Fibroblast of mammary gland (primary cell): ENCODE measurements around the gene VPREB3.

Source experiments
- DNase-seq: peaks from one replicate; pipeline ENCODE4 v3.0.0-alpha.2; 2010; ENCODE audit warnings: low read depth
- H3K4me3 ChIP-seq: 2 replicates; pipeline ENCODE4 v1.5.1; 2011; ENCODE audit warnings: low read depth, mild to moderate bottlenecking, low read length, moderate library complexity; ENCODE audit not compliant: control insufficient read depth
- CTCF ChIP-seq: conservative IDR thresholded peaks from 2 replicates; pipeline ENCODE4 v1.5.1; 2011; ENCODE audit warnings: low read depth, low read length, inconsistent platforms; ENCODE audit not compliant: control insufficient read depth, insufficient read depth

VPREB3 gene

GRCh38 chr22:23763954-23764353, 9.7 kb upstream of the VPREB3 start:
- no peak for TF ChIP-seq CTCF
- DNase-seq, result no peak
- no peak overlapping the region for H3K4me3 ChIP-seq

- no peak overlapping the region for H3K4me3 ChIP-seq
- no peak for TF ChIP-seq CTCF
- no peak for DNase-seq
Measured at GRCh38 chr22:23763579-23763945, 9.3 kb upstream of the VPREB3 start.

- H3K4me3 ChIP-seq, result no peak within 1 kb of the TSS
- no peak for DNase-seq
- TF ChIP-seq CTCF, result no peak
Measured at GRCh38 chr22:23762842-23763578, 8.8 kb upstream of the VPREB3 start, which contains the start of gene C22orf15. Gene C22orf15, plus strand, starts transcription at chr22:23762990. Its CDS starts 317 bp downstream, at chr22:23763307.

GRCh38 chr22:23760056-23760455, 5.8 kb upstream of the VPREB3 start:
- DNase-seq, result no peak
- TF ChIP-seq CTCF, result no peak
- no peak overlapping the region for H3K4me3 ChIP-seq

- DNase-seq, result no peak
- no peak overlapping the region for H3K4me3 ChIP-seq
- no peak for TF ChIP-seq CTCF
Measured at GRCh38 chr22:23759566-23759965, 5.3 kb upstream of the VPREB3 start.

GRCh38 chr22:23756891-23757290, 2.7 kb upstream of the VPREB3 start:
- DNase-seq, result no peak
- TF ChIP-seq CTCF, result no peak
- no peak overlapping the region for H3K4me3 ChIP-seq

- H3K4me3 ChIP-seq, result no peak overlapping the region
- no peak for TF ChIP-seq CTCF
- DNase-seq, result no peak
Measured at GRCh38 chr22:23755711-23756110, 1.5 kb upstream of the VPREB3 start.
